ENCODE results near the gene SLC11A1.

Gene SLC11A1

GRCh38 chr2:218395090-218395444, 13.0 kb downstream of the SLC11A1 start:
- DNase-seq, result no peak

GRCh38 chr2:218395456-218395825, 13.4 kb downstream of the SLC11A1 start:
- no peak for DNase-seq

- peak; percentile 91 for DNase-seq
These were observed 14.0 kb downstream of the SLC11A1 start for GRCh38 chr2:218395826-218396687.

DNA sequence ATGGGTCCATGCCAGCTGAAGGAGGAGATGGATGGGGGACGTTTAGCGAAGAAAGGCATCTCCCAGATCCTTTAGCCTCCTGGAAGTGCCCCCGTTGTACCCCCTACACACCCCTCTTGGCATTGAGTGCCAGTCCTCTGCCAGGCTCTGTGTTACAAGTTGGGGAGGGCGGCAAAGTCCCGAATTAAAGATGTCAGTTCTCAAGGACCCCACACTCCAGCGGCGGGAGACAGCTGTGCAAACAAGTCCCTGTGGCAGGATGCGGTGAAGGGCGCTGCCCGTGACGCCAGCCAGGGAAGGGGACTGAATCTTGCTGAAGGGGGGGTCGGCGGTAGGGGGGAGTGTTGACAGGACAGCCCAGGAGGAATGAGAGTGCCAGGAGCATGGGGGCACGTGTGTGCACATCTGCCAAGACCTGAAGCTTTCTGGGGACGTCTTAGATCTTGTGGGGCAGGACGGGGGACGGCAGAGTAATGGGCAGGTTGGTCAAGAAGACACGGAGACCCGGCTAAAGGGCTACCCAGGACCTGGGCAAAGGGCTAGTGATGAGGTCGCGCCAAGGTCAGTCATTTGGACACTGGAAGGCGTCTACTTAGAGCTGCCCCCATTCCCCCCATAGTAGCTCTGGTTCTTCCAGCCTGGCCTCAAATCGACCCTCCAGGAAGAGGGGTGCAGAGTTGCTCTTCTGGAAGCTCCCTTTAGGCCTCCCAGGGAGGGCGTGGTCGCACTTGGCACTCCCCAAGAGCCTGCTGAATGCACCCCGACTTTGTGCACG, 14.8 kb downstream of the SLC11A1 start:
- DNase-seq, result peak; percentile 59

GRCh38 chr2:218397463-218397819, 15.4 kb downstream of the SLC11A1 start:
- DNase-seq, result no peak

DNA sequence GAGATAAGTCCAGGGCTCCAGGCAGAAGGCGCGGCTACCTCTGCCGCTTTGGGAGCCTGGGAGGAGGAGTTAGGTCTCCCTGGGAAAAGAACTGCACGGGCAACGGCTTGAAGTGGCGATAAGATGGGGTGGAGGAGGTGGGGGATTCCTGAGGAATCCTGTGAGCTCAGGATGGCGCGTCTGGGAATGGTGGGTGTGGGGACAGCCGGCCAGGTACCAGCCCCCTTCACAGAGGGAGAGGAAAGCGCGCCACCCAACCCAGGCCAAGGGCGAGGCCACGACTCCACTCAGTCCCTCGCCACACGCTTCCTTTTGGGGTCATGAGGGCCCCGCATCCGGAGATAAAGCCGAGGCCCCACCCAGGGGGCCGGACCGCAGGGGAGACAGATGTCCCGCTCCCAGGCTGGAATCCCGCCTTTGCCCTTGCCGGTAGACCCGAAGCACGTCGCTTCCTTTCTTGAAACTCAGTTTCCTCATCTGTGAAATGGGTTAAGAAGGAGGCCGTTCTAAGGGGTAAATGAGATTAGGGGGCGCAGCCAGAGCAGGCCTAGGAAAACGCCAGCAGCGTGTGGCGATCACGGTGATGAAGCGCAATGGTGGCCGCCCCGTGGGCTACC, 15.9 kb downstream of the SLC11A1 start:
- peak; percentile 42 for DNase-seq

DNA sequence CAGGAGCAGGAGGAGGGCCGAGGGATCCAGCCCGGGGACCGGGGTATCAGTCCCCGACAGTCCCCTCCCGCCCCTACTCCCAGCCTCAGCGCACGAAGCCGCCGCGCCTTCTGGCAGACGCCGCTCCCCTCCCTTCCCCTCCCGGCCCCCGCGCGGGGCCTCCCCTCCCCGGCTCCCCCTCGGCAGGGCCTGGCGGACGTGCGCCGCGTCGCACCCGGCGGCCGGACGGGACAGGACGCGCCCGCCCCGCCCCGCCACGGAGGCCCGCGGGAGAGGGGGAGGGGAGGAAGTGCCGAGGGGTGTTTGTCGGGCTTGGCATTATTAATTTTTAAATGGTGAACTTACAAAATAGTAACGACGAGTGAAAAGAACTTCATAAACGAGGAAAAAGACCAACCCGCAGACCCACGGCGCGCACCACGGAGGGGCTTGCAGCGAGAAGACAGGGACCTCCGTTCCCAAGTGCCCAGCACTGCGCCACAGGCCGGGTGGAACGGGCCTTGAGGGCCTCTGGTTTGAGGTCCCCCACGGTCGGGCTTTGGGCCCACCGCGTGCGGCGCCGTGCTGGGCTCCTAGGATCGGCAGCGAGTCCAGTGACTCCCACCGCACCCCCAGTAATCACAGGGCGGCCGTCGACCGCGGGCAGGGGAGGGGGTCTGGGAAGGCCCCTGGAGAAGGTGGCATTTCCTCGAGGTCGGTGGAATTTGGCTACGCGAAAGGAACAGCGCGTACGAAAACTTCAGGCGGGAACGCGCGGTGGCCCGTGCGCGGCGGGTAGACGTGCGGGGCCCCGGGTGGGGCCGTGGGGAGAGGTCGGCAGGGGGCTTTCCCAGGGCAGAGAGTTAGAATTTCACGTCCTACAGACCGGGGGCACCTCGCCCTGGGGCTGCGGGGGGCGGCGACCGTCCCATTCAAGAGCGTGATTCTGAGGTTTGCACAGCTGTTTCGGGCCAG, 16.6 kb downstream of the SLC11A1 start:
- DNase-seq, result peak; percentile 53

DNA sequence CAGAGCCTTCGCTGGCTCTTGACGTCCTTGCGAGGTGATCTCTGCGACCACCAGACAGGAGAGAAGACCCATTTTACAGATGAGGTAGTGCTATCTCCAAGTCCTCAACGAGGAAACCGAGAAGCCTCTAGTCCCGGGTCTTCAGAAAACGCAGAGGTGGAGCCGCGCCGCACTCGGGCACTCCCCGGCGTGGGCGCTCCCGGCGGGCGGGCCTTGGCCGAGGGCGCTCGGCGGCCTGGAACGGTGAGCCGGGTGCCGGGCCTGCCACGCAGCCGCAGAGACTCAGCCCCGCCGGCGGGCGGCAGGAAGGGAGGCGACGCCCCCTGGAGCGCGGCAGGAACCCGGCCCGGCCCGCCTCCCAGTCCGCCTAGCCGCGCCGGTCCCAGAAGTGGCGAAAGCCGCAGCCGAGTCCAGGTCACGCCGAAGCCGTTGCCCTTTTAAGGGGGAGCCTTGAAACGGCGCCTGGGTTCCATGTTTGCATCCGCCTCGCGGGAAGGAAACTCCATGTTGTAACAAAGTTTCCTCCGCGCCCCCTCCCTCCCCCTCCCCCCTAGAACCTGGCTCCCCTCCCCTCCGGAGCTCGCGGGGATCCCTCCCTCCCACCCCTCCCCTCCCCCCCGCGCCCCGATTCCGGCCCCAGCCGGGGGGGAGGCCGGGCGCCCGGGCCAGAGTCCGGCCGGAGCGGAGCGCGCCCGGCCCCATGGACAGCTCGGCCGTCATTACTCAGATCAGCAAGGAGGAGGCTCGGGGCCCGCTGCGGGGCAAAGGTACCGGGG, 17.5 kb downstream of the SLC11A1 start, which contains the start of gene CTDSP1:
Gene CTDSP1, plus strand, starts transcription at position 478 of the 776 bp plus-strand sequence. Its CDS starts 223 bp downstream, at position 701.
- peak; percentile 92 for DNase-seq

DNA sequence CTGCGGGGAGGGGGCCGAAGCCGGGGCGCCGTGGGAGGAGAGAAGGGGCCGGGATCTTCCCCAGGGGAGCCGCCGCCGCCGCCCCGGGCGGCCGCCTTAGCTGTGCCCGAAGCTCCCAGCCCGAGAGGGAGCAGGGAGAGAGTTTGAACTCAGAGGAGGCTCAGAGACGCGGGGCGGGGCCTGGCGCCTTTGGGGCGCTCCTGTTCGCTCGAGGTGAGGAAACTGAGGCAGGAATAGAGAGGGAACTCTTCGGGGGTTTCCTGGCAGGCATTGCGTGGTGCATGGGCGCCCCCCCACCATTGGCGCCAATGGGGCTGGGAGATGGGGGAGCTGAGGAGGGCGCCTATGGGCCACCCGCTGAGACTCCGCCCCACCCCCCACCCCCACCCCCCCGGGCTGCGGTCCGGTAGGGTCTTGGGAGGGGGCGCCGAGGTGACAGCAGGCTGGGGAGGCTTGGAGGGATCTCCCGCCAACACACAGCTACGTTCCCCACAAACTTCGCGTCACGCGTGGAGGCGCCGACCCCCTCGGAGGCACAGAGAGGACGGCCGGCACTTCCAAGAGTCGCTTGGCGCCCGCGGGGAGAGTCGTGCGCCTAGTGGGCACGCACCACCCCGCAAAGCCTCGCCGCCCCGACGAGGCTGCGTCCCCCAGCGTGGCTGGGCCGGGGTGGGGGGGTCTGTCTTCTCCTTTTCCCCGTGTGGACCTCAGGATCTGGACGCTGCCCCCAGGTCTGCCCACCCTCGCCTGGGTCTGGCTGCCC, 18.3 kb downstream of the SLC11A1 start:
- DNase-seq, result peak; percentile 36

- no peak for DNase-seq
These were observed 19.1 kb downstream of the SLC11A1 start for GRCh38 chr2:218400930-218401881.

DNA sequence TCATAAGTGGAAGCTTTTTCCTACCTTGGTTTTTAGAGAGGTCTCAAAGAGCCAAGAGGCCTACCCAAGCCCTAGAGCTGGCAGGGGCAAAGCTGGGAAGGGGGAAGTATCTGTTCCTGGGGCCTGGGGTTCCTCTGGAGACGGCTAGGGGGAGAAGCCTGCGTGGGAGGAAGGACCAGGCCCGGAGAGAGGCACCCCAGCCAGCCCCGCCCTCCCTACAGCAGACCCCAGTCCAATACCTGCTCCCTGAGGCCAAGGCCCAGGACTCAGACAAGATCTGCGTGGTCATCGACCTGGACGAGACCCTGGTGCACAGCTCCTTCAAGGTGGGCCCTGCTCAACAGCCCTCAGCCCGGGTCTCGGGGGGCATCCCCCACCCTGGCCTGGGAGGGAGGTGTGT, 19.8 kb downstream of the SLC11A1 start:
- no peak for DNase-seq

DNA sequence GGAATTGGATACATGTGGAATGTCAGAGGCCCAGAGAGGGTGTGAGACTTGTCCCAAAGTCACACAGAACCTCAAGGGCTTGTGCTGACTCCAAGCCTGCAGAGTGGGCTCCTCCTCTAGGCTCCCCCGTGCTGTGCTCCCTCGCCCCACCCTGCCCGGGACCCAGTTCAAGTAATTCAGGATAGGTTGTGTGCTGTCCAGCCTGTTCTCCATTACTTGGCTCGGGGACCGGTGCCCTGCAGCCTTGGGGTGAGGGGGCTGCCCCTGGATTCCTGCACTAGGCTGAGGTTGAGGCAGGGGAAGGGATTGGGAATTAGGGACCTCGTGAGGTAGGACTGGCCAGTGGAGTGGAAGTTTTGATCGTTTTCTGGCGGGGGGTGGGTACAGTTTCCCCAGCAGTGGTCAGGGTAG, 20.4 kb downstream of the SLC11A1 start:
- no peak for DNase-seq

DNA sequence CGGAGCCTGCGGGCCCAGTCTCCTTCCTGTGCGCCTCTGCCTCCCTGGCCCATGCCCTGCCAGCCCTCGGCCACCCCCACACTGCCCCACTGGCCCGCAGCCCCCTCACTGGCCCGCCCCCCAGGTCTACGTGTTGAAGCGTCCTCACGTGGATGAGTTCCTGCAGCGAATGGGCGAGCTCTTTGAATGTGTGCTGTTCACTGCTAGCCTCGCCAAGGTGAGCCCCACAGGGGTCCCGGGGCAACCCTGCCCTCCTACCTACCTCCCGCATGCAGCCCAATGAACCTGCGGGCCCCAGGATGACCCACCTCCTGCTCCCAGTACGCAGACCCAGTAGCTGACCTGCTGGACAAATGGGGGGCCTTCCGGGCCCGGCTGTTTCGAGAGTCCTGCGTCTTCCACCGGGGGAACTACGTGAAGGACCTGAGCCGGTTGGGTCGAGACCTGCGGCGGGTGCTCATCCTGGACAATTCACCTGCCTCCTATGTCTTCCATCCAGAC, 20.9 kb downstream of the SLC11A1 start:
- DNase-seq, result no peak

GRCh38 chr2:218403810-218404209, 21.7 kb downstream of the SLC11A1 start:
- DNase-seq, result no peak

GRCh38 chr2:218404351-218405085, 22.4 kb downstream of the SLC11A1 start:
- DNase-seq, result no peak

GRCh38 chr2:218405086-218405745, 23.1 kb downstream of the SLC11A1 start:
- no peak for DNase-seq

DNA sequence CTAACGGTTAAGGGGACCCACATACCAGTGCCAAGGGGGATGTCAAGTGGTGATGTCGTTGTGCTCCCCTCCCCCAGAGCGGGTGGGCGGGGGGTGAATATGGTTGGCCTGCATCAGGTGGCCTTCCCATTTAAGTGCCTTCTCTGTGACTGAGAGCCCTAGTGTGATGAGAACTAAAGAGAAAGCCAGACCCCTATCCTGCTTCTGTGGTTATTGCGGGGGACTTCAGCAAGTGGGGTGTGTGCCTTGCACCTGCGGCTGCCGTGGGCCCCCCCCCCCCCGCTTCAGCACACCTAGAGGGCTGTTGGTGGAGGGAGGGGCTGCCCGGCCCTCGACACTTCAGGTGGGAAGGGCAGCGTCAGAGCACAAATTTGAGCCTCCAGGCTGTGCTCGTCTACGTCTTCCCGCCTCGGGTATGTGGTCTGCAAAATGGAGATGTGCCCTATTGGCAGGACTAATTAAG, 23.7 kb downstream of the SLC11A1 start:
- DNase-seq, result no peak
